Muscle layer of duodenum (tissue), 2 donors: ENCODE results near the gene IL17RA.

Source experiments
- H3K27ac ChIP-seq: one replicate; pipeline ENCODE4 v1.7.0; 2013; ENCODE audit warnings: mild to moderate bottlenecking, low read length
- H3K27me3 ChIP-seq: one replicate; pipeline ENCODE4 v1.7.0; 2013; ENCODE audit warnings: low read depth, mild to moderate bottlenecking, control low read depth, low read length
- H3K36me3 ChIP-seq, 2 donors: one replicate each; pipeline ENCODE4 v1.7.0; 2013; ENCODE audit warnings: low read length in 2 of 2, control low read depth in 1 of 2, mild to moderate bottlenecking in 1 of 2; ENCODE audit not compliant: insufficient read depth in 2 of 2, control insufficient read depth in 1 of 2
- H3K4me1 ChIP-seq, 2 donors: one replicate each; pipeline ENCODE4 v1.7.0; 2013; ENCODE audit warnings: low read length in 2 of 2, mild to moderate bottlenecking in 2 of 2, control low read depth in 1 of 2, moderate library complexity in 1 of 2; ENCODE audit not compliant: insufficient read depth in 2 of 2, control insufficient read depth in 1 of 2
- H3K4me3 ChIP-seq, 2 donors: one replicate each; pipeline ENCODE4 v1.7.0; 2013; ENCODE audit warnings: low read length in 2 of 2, low read depth in 1 of 2, mild to moderate bottlenecking in 1 of 2
- H3K9me3 ChIP-seq, 2 donors: one replicate each; pipeline ENCODE4 v1.7.0; 2013; ENCODE audit warnings: low read length in 2 of 2, control low read depth in 1 of 2, mild to moderate bottlenecking in 1 of 2; ENCODE audit not compliant: control insufficient read depth in 1 of 2
- donor health status: healthy.

Gene IL17RA

DNA sequence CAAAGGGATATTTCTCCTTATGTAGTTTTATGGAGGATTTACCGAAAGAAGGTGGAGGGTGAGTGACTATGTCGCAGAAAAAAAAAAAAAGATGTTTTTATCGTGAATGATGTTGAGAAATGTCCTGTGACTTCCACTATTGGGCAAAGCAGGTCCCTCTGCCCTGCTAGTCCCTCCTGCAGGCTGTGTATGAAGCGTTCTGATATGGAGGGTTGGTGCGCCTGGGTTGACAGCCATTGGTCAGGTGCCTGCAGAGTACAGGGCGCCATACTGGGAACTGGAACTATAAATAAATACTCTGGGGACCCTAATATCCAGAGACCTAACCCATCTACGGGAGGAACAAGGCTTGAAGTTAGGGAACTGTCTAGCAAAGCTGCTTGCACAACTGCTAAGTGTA lies 1.5 kb downstream of the IL17RA start:
- Histone ChIP-seq H3K4me1 (peaks cover 5 to 18% of the 10 kb centered on the region in 2 donors), H3K27ac (peak overlapping the region; percentile 16), H3K27me3 (no peaks in the 10 kb centered on the region), H3K36me3 (no peaks in the 10 kb centered on the region), H3K4me3 (peak overlapping the region; percentile 60 to 89), H3K9me3 (no peaks in the 10 kb centered on the region)

DNA sequence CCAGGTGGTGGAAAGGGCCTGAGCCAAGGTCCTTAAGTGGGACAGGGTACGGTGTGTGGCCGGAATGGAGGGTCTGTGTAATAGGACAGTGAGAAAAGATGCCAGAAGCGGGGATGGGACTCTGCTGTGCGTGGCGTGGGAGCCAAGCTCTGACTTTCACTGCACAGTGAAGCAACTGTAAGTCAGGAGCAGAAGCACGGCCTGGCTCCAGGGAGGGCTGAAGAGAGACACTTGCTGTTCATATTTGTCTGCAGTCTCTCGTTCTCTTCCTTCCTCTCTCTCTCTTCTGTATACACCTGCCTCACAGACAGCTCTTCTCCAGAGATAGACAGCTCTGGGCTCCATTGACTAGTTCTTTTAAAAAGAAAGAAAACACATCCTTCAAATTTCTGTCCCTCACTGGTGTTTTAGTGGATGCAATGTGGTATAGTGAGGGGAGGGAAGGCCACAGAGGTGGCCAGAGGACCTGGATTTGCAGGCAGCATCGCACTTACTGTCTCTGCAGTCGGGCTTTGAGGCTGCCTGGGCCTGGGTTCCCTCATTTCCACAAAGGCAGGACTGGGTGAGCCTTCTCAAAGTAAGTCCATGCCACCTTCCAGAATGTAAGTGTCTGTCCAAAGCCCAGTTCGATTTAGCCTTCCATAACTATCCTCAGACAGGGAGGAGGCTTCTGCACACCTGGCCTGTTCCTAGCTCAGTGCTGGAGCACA lies 2.1 kb downstream of the IL17RA start:
- peak overlapping the region; percentile 60 to 89 for H3K4me3 ChIP-seq
- no peak overlapping the region for H3K27ac ChIP-seq
- H3K4me1 ChIP-seq, result peaks cover 5 to 18% of the 10 kb centered on the region in 2 donors
- no peaks in the 10 kb centered on the region for H3K27me3 ChIP-seq
- H3K9me3 ChIP-seq, result no peaks in the 10 kb centered on the region
- H3K36me3 ChIP-seq, result no peaks in the 10 kb centered on the region

DNA sequence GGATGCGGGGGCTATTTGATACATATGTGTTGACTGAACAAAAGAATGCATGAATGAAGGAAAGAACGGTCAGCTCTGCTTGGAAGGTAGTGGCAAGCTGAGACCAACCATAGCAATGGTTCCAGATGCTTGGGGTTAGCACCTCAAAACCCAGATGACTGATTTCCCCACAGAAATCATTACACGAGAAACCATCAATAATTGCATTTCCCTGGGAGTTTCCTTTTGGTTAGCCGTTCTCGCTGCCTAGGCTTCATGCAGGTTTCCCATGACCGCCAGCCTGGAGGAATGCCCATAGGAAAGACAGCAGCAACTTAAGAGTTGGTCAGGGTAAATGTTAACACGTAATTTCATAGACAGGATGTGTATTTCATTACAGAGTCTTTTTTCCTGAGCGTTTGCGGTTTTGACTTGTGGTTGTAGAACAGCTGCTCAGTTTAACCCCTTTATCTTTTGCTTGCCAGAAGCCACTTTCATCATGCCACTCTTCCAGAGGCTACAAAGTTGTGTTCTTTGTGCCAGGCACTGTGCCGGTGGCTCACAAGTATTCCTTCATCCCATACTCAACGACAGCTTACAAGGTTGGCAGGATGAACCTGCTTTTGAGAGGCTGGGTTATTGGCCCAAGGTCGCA lies 2.8 kb downstream of the IL17RA start:
- Histone ChIP-seq H3K4me3 (peak overlapping the region in 1 of 2 donors; percentile 28), H3K27me3 (no peaks in the 10 kb centered on the region), H3K9me3 (no peaks in the 10 kb centered on the region), H3K36me3 (no peaks in the 10 kb centered on the region), H3K27ac (no peak overlapping the region), H3K4me1 (peaks cover 5 to 18% of the 10 kb centered on the region in 2 donors)

DNA sequence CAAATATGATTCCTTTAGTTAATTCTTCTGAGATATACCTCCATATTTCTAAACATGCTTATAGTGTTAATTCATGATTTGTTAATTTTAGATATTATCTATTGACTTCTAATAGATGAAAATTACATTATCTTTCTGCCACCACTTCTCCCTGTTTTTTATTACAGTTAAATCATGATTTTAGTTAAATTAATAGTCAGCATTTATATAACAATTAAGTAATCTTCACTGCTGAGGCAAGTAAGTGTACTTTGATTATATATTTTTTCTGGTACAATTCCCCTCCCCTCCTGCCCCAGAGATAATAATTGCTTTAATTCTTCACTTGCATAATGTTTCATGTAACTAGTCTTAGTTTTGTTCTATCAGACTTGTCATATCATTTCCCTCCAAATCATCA lies 5.8 kb downstream of the IL17RA start:
- no peak overlapping the region for H3K27ac ChIP-seq
- H3K27me3 ChIP-seq, result no peaks in the 10 kb centered on the region
- H3K4me1 ChIP-seq, result peaks cover 5 to 13% of the 10 kb centered on the region in 2 donors
- H3K36me3 ChIP-seq, result no peaks in the 10 kb centered on the region
- H3K9me3 ChIP-seq, result no peaks in the 10 kb centered on the region
- no peak overlapping the region for H3K4me3 ChIP-seq

DNA sequence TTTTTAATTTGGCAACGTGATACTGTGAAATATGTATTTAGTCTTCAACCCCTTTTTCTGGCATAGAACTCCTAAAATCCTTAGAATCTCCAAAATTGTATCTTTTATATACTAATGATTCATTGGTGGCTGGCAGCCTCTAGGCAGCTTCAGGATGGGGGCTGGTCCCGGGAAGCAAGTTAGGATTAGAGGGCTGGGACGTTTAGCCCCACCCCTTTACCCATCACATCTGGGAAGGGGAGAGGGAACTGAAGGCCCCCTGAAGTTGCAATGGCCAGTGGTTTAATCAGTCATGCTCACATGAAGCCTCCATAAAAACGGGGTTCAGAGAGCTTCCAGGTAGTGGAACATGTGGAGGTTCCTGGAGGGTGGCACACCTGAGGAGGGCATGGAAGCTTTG lies 7.1 kb downstream of the IL17RA start:
- H3K4me1 ChIP-seq, result peaks cover 0 to 7% of the 10 kb centered on the region in 2 donors
- no peaks in the 10 kb centered on the region for H3K27me3 ChIP-seq
- H3K9me3 ChIP-seq, result no peaks in the 10 kb centered on the region
- no peak overlapping the region for H3K27ac ChIP-seq
- no peak overlapping the region for H3K4me3 ChIP-seq
- H3K36me3 ChIP-seq, result no peaks in the 10 kb centered on the region

DNA sequence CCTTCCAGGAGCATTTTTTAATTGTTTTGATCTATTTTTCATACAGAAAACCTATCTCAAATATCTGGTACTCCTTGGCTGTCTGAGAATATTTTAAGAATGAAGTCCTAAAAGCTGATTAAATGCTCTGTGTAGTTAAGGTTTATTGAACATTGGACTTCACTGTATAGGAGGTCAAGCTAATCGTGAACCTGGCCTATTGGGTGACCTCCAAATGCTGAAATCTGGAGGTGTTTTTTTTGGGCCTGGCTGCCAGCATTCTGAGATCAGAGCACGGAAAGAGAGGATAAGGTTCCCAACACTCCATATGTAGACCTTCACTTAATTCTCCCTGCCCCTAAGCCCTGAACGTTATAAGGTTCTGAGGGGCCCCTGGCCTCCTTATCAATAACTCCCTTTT lies 8.3 kb downstream of the IL17RA start:
- Histone ChIP-seq H3K27me3 (no peaks in the 10 kb centered on the region), H3K4me1 (no peaks in the 10 kb centered on the region), H3K4me3 (no peak overlapping the region), H3K36me3 (no peaks in the 10 kb centered on the region), H3K9me3 (no peaks in the 10 kb centered on the region), H3K27ac (no peak overlapping the region)

DNA sequence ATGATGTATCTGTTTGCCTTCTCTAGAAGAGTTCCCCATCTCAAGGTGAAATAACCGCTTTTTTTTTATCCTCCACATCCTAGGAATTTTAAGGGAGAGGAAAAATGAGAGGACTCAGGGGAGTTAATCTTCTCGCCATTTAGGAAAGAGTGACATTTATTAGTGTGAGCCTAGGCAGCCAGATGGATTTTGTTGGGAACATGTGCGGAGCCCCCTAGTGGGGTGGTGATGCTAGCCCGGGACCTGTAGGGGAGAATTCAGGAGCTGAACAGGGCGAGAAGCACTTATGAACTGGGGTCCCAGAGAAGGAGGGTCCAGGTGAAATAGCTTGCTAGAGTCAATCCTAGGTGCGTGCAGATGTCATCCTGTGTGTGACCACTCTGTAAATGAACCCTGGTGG lies 10.7 kb downstream of the IL17RA start:
- no peaks in the 10 kb centered on the region for H3K4me1 ChIP-seq
- no peak overlapping the region for H3K27ac ChIP-seq

DNA sequence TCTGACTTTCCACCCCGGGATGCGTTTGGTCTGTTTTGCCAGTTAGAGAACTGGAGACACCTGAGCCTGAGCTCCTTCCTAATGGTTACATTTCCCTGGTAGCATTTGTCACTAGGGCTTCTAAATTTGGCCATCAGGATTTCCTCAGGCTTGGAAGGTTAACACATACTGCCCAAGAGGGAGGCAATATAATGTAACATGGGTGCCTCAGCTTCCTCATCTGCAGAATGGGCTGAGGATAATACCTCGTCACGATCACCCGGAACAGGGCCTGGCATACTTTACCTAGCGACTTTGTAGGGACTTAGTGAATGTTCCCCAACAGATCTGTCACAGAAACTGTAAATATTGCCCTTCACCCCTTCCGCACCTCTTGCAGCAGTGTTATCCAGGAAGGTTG lies 11.3 kb downstream of the IL17RA start:
- Histone ChIP-seq H3K27me3 (no peaks in the 10 kb centered on the region), H3K27ac (no peak overlapping the region), H3K4me3 (no peak overlapping the region), H3K4me1 (no peaks in the 10 kb centered on the region), H3K9me3 (no peaks in the 10 kb centered on the region), H3K36me3 (peaks cover 19 to 26% of the 10 kb centered on the region in 2 donors)

More for the DNA sequence above, 10.7 kb downstream of the IL17RA start:
- Histone ChIP-seq H3K27me3 (no peaks in the 10 kb centered on the region), H3K9me3 (no peaks in the 10 kb centered on the region), H3K36me3 (peaks cover 14 to 21% of the 10 kb centered on the region in 2 donors), H3K4me3 (no peak overlapping the region)

DNA sequence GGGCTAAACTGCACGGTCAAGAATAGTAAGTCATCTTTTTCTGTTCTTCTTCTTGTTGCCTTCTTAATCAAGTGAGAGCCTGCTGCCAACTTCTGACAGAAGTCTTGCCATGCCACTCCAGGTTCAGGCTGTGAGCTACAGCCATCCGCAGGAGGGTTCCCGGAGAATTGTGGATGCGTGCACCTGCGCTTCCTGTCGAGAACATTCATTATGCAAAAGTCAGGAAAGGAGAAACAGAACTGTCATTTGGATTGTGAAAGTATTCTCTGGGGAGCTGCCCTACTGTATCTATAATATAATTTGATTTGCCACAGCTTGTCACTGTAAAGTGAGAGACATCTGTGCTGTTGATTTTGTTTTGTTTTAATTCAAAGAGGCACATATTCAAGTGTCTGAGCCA lies 12.3 kb downstream of the IL17RA start:
- H3K4me3 ChIP-seq, result no peak overlapping the region
- no peaks in the 10 kb centered on the region for H3K9me3 ChIP-seq
- no peaks in the 10 kb centered on the region for H3K27me3 ChIP-seq
- H3K36me3 ChIP-seq, result peaks cover 29 to 36% of the 10 kb centered on the region in 2 donors
- H3K4me1 ChIP-seq, result no peaks in the 10 kb centered on the region
- H3K27ac ChIP-seq, result no peak overlapping the region

DNA sequence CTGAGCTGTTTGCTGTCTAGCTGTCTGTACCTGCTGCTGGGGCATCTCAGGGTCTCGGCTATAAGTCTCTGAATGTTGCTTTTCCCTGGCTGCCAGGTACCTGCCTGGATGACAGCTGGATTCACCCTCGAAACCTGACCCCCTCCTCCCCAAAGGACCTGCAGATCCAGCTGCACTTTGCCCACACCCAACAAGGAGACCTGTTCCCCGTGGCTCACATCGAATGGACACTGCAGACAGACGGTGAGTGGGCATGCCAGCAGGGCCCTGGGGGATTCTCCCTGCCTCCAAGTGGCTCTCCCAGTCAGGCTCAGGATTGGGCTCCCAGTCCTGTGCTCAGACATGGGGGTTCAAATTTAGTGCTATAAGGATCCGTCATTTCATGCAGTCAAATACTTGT lies 12.9 kb downstream of the IL17RA start:
- H3K9me3 ChIP-seq, result no peaks in the 10 kb centered on the region
- no peak overlapping the region for H3K4me3 ChIP-seq
- no peaks in the 10 kb centered on the region for H3K27me3 ChIP-seq
- peaks cover 33 to 40% of the 10 kb centered on the region in 2 donors for H3K36me3 ChIP-seq
- no peaks in the 10 kb centered on the region for H3K4me1 ChIP-seq
- H3K27ac ChIP-seq, result no peak overlapping the region

DNA sequence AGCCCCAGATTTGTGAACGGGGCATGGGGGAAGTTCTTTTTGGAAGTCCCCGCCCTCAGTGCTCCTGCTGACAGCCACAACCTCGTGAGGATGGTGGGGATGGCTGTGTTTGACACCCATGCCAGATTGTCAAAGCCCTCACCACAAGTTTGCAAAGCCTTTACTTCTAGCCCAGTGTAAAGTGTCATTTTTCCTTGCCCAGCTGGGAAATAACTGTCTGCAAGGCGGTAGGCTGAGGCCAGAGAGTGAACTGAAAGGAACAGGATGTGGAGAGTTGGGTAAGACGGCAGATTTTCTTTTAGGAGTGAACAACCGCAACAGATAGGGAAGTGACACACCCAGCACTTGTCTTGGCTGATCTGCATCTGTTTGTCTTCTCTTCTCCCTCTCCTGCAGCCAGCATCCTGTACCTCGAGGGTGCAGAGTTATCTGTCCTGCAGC lies 13.6 kb downstream of the IL17RA start:
- Histone ChIP-seq H3K4me3 (no peak overlapping the region), H3K36me3 (peaks cover 39 to 46% of the 10 kb centered on the region in 2 donors), H3K27ac (no peak overlapping the region), H3K4me1 (no peaks in the 10 kb centered on the region), H3K27me3 (no peaks in the 10 kb centered on the region), H3K9me3 (no peaks in the 10 kb centered on the region)
